ENCODE measurements around the gene AGR3. TPM values are rescaled to one million over a fixed set of nuclear protein-coding genes. Genes with fewer than 3 reads are reported as not detected.

AGR3 gene
- not detected in 2 replicates for total RNA-seq

GRCh38 chr7:16881844-16882243, at the start of gene AGR3:
Gene AGR3, minus strand, starts transcription at chr7:16881983. Its CDS starts 3,365 bp downstream, at chr7:16878618.

Small RNA genes lying within 50 kb of the gene (small RNA-seq; reads per million reads assigned to genes)
- not detected for gene AC098592.2

Other genes starting within 250 kb of the AGR3 start
- gene ANKMY2, start 236.2 kb downstream of the AGR3 start, total RNA-seq: 10.8 and 12.8 TPM in 2 replicates
- 130 and 166 TPM in 2 replicates for gene BZW2, start 235.8 kb downstream of the AGR3 start, total RNA-seq
- 29.7 and 37.9 TPM in 2 replicates for gene TSPAN13, start 128.2 kb downstream of the AGR3 start, total RNA-seq
- gene AGR2, start 77.0 kb downstream of the AGR3 start, total RNA-seq: not detected in 2 replicates